ENCODE measurements around the gene GRIPAP1.
A peak's percentile ranks its signal among the peaks of the same experiment; 100 is the strongest.

GRIPAP1 gene

GRCh38 chrX:49039598-49040375 lies 37.7 kb upstream of the GRIPAP1 start:
- peak; percentile 91 to 92 for DNase-seq (ENCODE audit: low read depth in 1 of 2, low spot score in 1 of 2)
- peak overlapping the region; percentile 45 for H3K27ac ChIP-seq (replicated peaks)
- no peak overlapping the region for H3K4me3 ChIP-seq (replicated peaks; ENCODE audit: insufficient read depth, low read length)

GRCh38 chrX:49037883-49038475 lies 35.9 kb upstream of the GRIPAP1 start:
- TF ChIP-seq CTCF (IDR thresholded peaks at IDR 0.05; ENCODE audit: insufficient read depth, low read length) (no peak), GABPA (IDR thresholded peaks at IDR 0.05; ENCODE audit: low read depth) (no peak), REST (IDR thresholded peaks at IDR 0.05; ENCODE audit: insufficient replicate concordance, low read depth) (no peak), POLR2AphosphoS5 (IDR thresholded peaks at IDR 0.05; ENCODE audit: low read depth) (no peak), SPI1 (IDR thresholded peaks at IDR 0.05; ENCODE audit: borderline replicate concordance, low read depth) (no peak)
- H3K27me3 ChIP-seq (ENCODE audit: insufficient read depth, poor library complexity, severe bottlenecking) = no peaks in the 10 kb centered on the region
- H3K4me3 ChIP-seq (replicated peaks; ENCODE audit: insufficient read depth, low read length) = no peak overlapping the region
- H3K27ac ChIP-seq (replicated peaks) = no peak overlapping the region
- DNase-seq (ENCODE audit: low read depth in 1 of 2, low spot score in 1 of 2) = no peak

More at GRCh38 chrX:49039598-49040375, 37.7 kb upstream of the GRIPAP1 start:
- no peaks in the 10 kb centered on the region for H3K27me3 ChIP-seq (ENCODE audit: insufficient read depth, poor library complexity, severe bottlenecking)
- TF ChIP-seq SPI1 (IDR thresholded peaks at IDR 0.05; ENCODE audit: borderline replicate concordance, low read depth) = peak; percentile 20; the same call in 1 of the 2 replicates
- TF ChIP-seq CTCF (IDR thresholded peaks at IDR 0.05; ENCODE audit: insufficient read depth, low read length) = no peak
- TF ChIP-seq GABPA (IDR thresholded peaks at IDR 0.05; ENCODE audit: low read depth) = no peak

GRCh38 chrX:49030283-49030682 lies 28.2 kb upstream of the GRIPAP1 start:
- H3K27ac ChIP-seq (replicated peaks) = no peak overlapping the region
- no peak for DNase-seq (ENCODE audit: low read depth in 1 of 2, low spot score in 1 of 2)
- H3K27me3 ChIP-seq (ENCODE audit: insufficient read depth, poor library complexity, severe bottlenecking) = no peaks in the 10 kb centered on the region
- H3K4me3 ChIP-seq (replicated peaks; ENCODE audit: insufficient read depth, low read length) = no peak overlapping the region
- TF ChIP-seq POLR2AphosphoS5 (IDR thresholded peaks at IDR 0.05; ENCODE audit: low read depth) (no peak), CTCF (IDR thresholded peaks at IDR 0.05; ENCODE audit: insufficient read depth, low read length) (no peak), SPI1 (IDR thresholded peaks at IDR 0.05; ENCODE audit: borderline replicate concordance, low read depth) (no peak), GABPA (IDR thresholded peaks at IDR 0.05; ENCODE audit: low read depth) (no peak), REST (IDR thresholded peaks at IDR 0.05; ENCODE audit: insufficient replicate concordance, low read depth) (no peak)
